ENCODE data around the gene PRAC1.

GRCh38 chr17:48755356-48755755 lies 33.0 kb upstream of the PRAC1 start:
- TF ChIP-seq CTCF (IDR thresholded peaks at IDR 0.05) (no peak), POLR2A (IDR thresholded peaks at IDR 0.05) (no peak)

Measured in stomach (tissue), 4 donors.